H9 (cell line): ENCODE measurements around the gene RPL28. TPM values are rescaled to one million over a fixed set of nuclear protein-coding genes. Genes with fewer than 3 reads are reported as not detected.

Experiments used
- DNase-seq: peaks from one replicate; pipeline ENCODE4 v3.0.0-alpha.2; 2017
- H2AFZ ChIP-seq: one replicate; pipeline ENCODE4 v1.6.1; 2013; ENCODE audit warnings: mild to moderate bottlenecking, low read length, control low read depth, moderate library complexity
- H2AK5ac ChIP-seq: 2 replicates; pipeline ENCODE4 v1.6.1; 2013; ENCODE audit warnings: low read length, control low read depth, mixed read lengths; ENCODE audit not compliant: insufficient read length
- H2BK120ac ChIP-seq: one replicate; pipeline ENCODE4 v1.6.1; 2013; ENCODE audit warnings: low read depth, mild to moderate bottlenecking, low read length, control low read depth, inconsistent platforms; ENCODE audit not compliant: poor library complexity, severe bottlenecking
- H2BK12ac ChIP-seq: 2 replicates; pipeline ENCODE4 v1.6.1; 2013; ENCODE audit warnings: low read length, control low read depth, mixed read lengths, low read depth; ENCODE audit not compliant: insufficient read length
- H2BK15ac ChIP-seq: 2 replicates; pipeline ENCODE4 v1.6.1; 2013; ENCODE audit warnings: low read depth, low read length, control low read depth
- H2BK20ac ChIP-seq: one replicate; pipeline ENCODE4 v1.6.1; 2013; ENCODE audit warnings: low read depth, mild to moderate bottlenecking, low read length, control low read depth, inconsistent platforms; ENCODE audit not compliant: poor library complexity, severe bottlenecking
- H2BK5ac ChIP-seq: 2 replicates; pipeline ENCODE4 v1.6.1; 2013; ENCODE audit warnings: low read length, control low read depth, mixed read lengths; ENCODE audit not compliant: insufficient read length
- H3K14ac ChIP-seq: 2 replicates; pipeline ENCODE4 v1.6.1; 2013; ENCODE audit warnings: low read length, control low read depth; ENCODE audit not compliant: insufficient read depth
- H3K18ac ChIP-seq: 2 replicates; pipeline ENCODE4 v1.6.1; 2013; ENCODE audit warnings: low read depth, mild to moderate bottlenecking, mixed read lengths, low read length, control low read depth; ENCODE audit not compliant: insufficient read length
- H3K23ac ChIP-seq: 2 replicates; pipeline ENCODE4 v1.6.1; 2013; ENCODE audit warnings: low read length, control low read depth, mixed read lengths, low read depth; ENCODE audit not compliant: insufficient read length
- H3K23me2 ChIP-seq: 2 replicates; pipeline ENCODE4 v1.6.1; 2013; ENCODE audit warnings: low read depth, mild to moderate bottlenecking, mixed read lengths, low read length, control low read depth; ENCODE audit not compliant: insufficient read length, poor library complexity, severe bottlenecking
- H3K27ac ChIP-seq: 2 replicates; pipeline ENCODE4 v1.5.1; 2013; ENCODE audit warnings: low read length, control low read depth, mixed read lengths, low read depth; ENCODE audit not compliant: insufficient read length
- H3K27me3 ChIP-seq: 2 replicates; pipeline ENCODE4 v1.6.1; 2013; ENCODE audit warnings: low read length, control low read depth, inconsistent platforms; ENCODE audit not compliant: insufficient read depth
- H3K4ac ChIP-seq: 2 replicates; pipeline ENCODE4 v1.6.1; 2013; ENCODE audit warnings: low read depth, mild to moderate bottlenecking, control low read depth, inconsistent platforms, low read length, moderate library complexity
- H3K4me1 ChIP-seq: 2 replicates; pipeline ENCODE4 v1.6.1; 2013; ENCODE audit warnings: low read length, control low read depth, inconsistent platforms; ENCODE audit not compliant: insufficient read depth
- H3K4me2 ChIP-seq: 2 replicates; pipeline ENCODE4 v1.6.1; 2013; ENCODE audit warnings: low read length, control low read depth, mixed read lengths; ENCODE audit not compliant: insufficient read length, insufficient read depth
- H3K56ac ChIP-seq: 2 replicates; pipeline ENCODE4 v1.6.1; 2013; ENCODE audit warnings: low read depth, mild to moderate bottlenecking, mixed read lengths, low read length, control low read depth; ENCODE audit not compliant: insufficient read length
- H3K79me1 ChIP-seq: 2 replicates; pipeline ENCODE4 v1.6.1; 2013; ENCODE audit warnings: low read depth, mild to moderate bottlenecking, moderate library complexity, low read length, control low read depth, inconsistent platforms; ENCODE audit not compliant: insufficient read depth, poor library complexity, severe bottlenecking
- H3K79me2 ChIP-seq: 2 replicates; pipeline ENCODE4 v1.6.1; 2013; ENCODE audit warnings: low read length, control low read depth, inconsistent platforms; ENCODE audit not compliant: insufficient read depth
- H3K9ac ChIP-seq: 2 replicates; pipeline ENCODE4 v1.6.1; 2013; ENCODE audit warnings: low read length, control low read depth, mixed read lengths; ENCODE audit not compliant: insufficient read length; ENCODE audit errors: extremely low read depth
- H3K9me3 ChIP-seq: one replicate; pipeline ENCODE4 v1.6.1; 2013; ENCODE audit warnings: low read depth, low read length, inconsistent platforms; ENCODE audit not compliant: control insufficient read depth
- H3T11ph ChIP-seq: one replicate; pipeline ENCODE4 v1.6.1; 2013; ENCODE audit warnings: mild to moderate bottlenecking, low read length, control low read depth, inconsistent platforms
- H4K20me1 ChIP-seq: one replicate; pipeline ENCODE4 v1.6.1; 2013; ENCODE audit not compliant: control insufficient read depth, insufficient read length, insufficient read depth
- H4K5ac ChIP-seq: 2 replicates; pipeline ENCODE4 v1.6.1; 2013; ENCODE audit warnings: low read depth, mild to moderate bottlenecking, mixed read lengths, low read length, control low read depth; ENCODE audit not compliant: insufficient read length
- H4K8ac ChIP-seq: replicated peaks from 2 replicates; pipeline ENCODE4 v1.6.1; 2013; ENCODE audit warnings: low read length, control low read depth, mixed read lengths, low read depth; ENCODE audit not compliant: insufficient read length
- H4K91ac ChIP-seq: 2 replicates; pipeline ENCODE4 v1.6.1; 2013; ENCODE audit warnings: low read depth, mild to moderate bottlenecking, moderate library complexity, mixed read lengths, low read length, control low read depth; ENCODE audit not compliant: insufficient read length
- H3K27ac Mint-ChIP-seq, 3 experiments: 2 replicates in 2 of 3; 3 replicates in 1 of 3; pipeline ENCODE4 v1.8.0; 2020 to 2021; ENCODE audit warnings: mixed read lengths in 3 of 3, mild to moderate bottlenecking in 1 of 3, moderate library complexity in 1 of 3
- H3K27me3 Mint-ChIP-seq: 2 replicates; pipeline ENCODE4 v1.8.0; 2021; ENCODE audit warnings: low read depth, mild to moderate bottlenecking, moderate library complexity, mixed read lengths
- H3K36me3 Mint-ChIP-seq, 3 experiments: 2 replicates in 2 of 3; 3 replicates in 1 of 3; pipeline ENCODE4 v1.8.0; 2020 to 2021; ENCODE audit warnings: low read depth in 3 of 3, mixed read lengths in 3 of 3; ENCODE audit not compliant: insufficient read depth in 1 of 3
- H3K4me1 Mint-ChIP-seq, 2 experiments: 2 replicates each; pipeline ENCODE4 v1.8.0; 2020; ENCODE audit warnings: mixed read lengths in 2 of 2
- H3K4me3 Mint-ChIP-seq, 2 experiments: 2 replicates in 1 of 2; 3 replicates in 1 of 2; pipeline ENCODE4 v1.8.0; 2020 to 2021; ENCODE audit warnings: mild to moderate bottlenecking in 2 of 2, mixed read lengths in 2 of 2, moderate library complexity in 1 of 2
- H3K9me3 Mint-ChIP-seq, 2 experiments: 2 replicates in 1 of 2; 3 replicates in 1 of 2; pipeline ENCODE4 v1.8.0; 2020; ENCODE audit warnings: mild to moderate bottlenecking in 2 of 2, mixed read lengths in 2 of 2, moderate library complexity in 1 of 2
- CTCF ChIP-seq: fragments of 200-600 bp; sonication (generic); conservative IDR thresholded peaks from 3 replicates; pipeline ENCODE4 v1.8.0; 2021; ENCODE audit warnings: antibody characterized with exemption, mild to moderate bottlenecking
- WGBS: extraction: QIAGEN DNeasy Blood & Tissue Kit; methylation state at CpG from one replicate; pipeline ENCODE4 v1.1.7; 2013; ENCODE audit warnings: missing lambda C conversion rate, low lambda C conversion rate, mixed read lengths; ENCODE audit not compliant: insufficient read length; ENCODE audit errors: extremely low coverage; 5-methylcytosine and 5-hydroxymethylcytosine counted together
- total RNA-seq: library from RNA; stranded (reverse); gene quantifications from 2 replicates; pipeline ENCODE4 v1.2.1, GENCODE V29; 2021

The RPL28 gene
- total RNA-seq, 1 experiment from 2014 or later, result 2,076 TPM

- TF ChIP-seq CTCF, result no peak
- no peak overlapping the region for H2AFZ ChIP-seq
- peaks cover 52% of the 10 kb centered on the region for H3K27me3 Mint-ChIP-seq
Measured at GRCh38 chr19:55441319-55441691, 55.6 kb downstream of the RPL28 start.

More at GRCh38 chr19:55441319-55441691, 55.6 kb downstream of the RPL28 start:
- no peak overlapping the region for H2BK15ac ChIP-seq
- DNase-seq, result peak; percentile 46
- peaks cover 0 to 5% of the 10 kb centered on the region in 2 experiments; a peak in 3 of 5 replicates for H3K9me3 Mint-ChIP-seq
- H3K4ac ChIP-seq, result no peak overlapping the region
- H3K4me1 ChIP-seq, result 0 out of 2 replicates have a peak, but pooled peaks cover 2% of the 10 kb centered on the region
- H4K91ac ChIP-seq, result no peak overlapping the region
- WGBS, result no CpG with 5 or more reads among the region's 21 CpGs
- H3T11ph ChIP-seq, result no peak overlapping the region
- H3K27me3 ChIP-seq, result peaks cover 30% of the 10 kb centered on the region
- no peak overlapping the region for H3K14ac ChIP-seq
- H3K23ac ChIP-seq, result no peak overlapping the region
- H4K5ac ChIP-seq, result no peak overlapping the region
- H3K79me1 ChIP-seq, result no peaks in the 10 kb centered on the region
- H3K27ac ChIP-seq, result no peak overlapping the region
- H3K4me3 Mint-ChIP-seq, result peak overlapping the region; percentile 50 to 75
- H3K79me2 ChIP-seq, result no peaks in the 10 kb centered on the region
- no peak overlapping the region for H2BK12ac ChIP-seq
- peaks cover 13 to 31% of the 10 kb centered on the region in 2 experiments for H3K4me1 Mint-ChIP-seq
- H3K36me3 Mint-ChIP-seq, result no peaks in the 10 kb centered on the region; a peak in 1 of 7 replicates
- no peak overlapping the region for H3K18ac ChIP-seq
- H2BK5ac ChIP-seq, result no peak overlapping the region
- H4K8ac ChIP-seq, result no peak overlapping the region
- H3K23me2 ChIP-seq, result peaks cover 21% of the 10 kb centered on the region
- H2BK20ac ChIP-seq, result no peak overlapping the region
- H3K9me3 ChIP-seq, result no peaks in the 10 kb centered on the region
- H3K27ac Mint-ChIP-seq, result no peak overlapping the region
- no peak overlapping the region for H2AK5ac ChIP-seq
- H3K56ac ChIP-seq, result no peak overlapping the region
- H4K20me1 ChIP-seq, result no peaks in the 10 kb centered on the region
- no peak overlapping the region for H2BK120ac ChIP-seq
- peak overlapping the region; percentile 69 for H3K4me2 ChIP-seq
- no peak overlapping the region for H3K9ac ChIP-seq
